Neural cell (in vitro differentiated cells): ENCODE results near the gene SLC17A9. TPM values are rescaled to one million over a fixed set of nuclear protein-coding genes. Genes with fewer than 3 reads are reported as not detected.

Experiments used
- H2AFZ ChIP-seq: fragments of 200-600, 300-800 bp; sonication (generic), shearing (Covaris generic); 2 replicates; pipeline ENCODE4 v1.6.0; 2014; ENCODE audit warnings: low read depth, mild to moderate bottlenecking, antibody characterized with exemption, low read length, moderate library complexity
- H3F3A ChIP-seq: fragments of 200-600 bp; shearing (Covaris generic); 2 replicates; pipeline ENCODE4 v1.6.1; 2016; ENCODE audit warnings: mild to moderate bottlenecking, moderate library complexity, mixed read lengths, antibody characterized with exemption, low read length; ENCODE audit not compliant: insufficient read depth, poor library complexity, severe bottlenecking
- H3K27ac ChIP-seq: fragments of 200-600, 300-800 bp; sonication (generic), shearing (Covaris generic); 2 replicates; pipeline ENCODE4 v1.5.1; 2014; ENCODE audit warnings: mild to moderate bottlenecking, low read length, moderate library complexity
- H3K27me3 ChIP-seq: fragments of 300-800, 200-600 bp; sonication (generic), shearing (Covaris generic); 2 replicates; pipeline ENCODE4 v1.6.0; 2014; ENCODE audit warnings: mild to moderate bottlenecking, low read depth, low read length, moderate library complexity; ENCODE audit not compliant: insufficient read depth
- H3K36me3 ChIP-seq: fragments of 300-800, 200-600 bp; sonication (generic), shearing (Covaris generic); 2 replicates; pipeline ENCODE4 v1.5.1; 2014; ENCODE audit warnings: mild to moderate bottlenecking, antibody characterized with exemption, low read length, moderate library complexity; ENCODE audit not compliant: insufficient read depth
- H3K4me2 ChIP-seq: fragments of 300-800, 200-600 bp; sonication (generic), shearing (Covaris generic); 2 replicates; pipeline ENCODE4 v1.6.0; 2014; ENCODE audit warnings: mild to moderate bottlenecking, low read length
- H3K4me3 ChIP-seq: fragments of 300-800, 200-600 bp; sonication (generic), shearing (Covaris generic); 2 replicates; pipeline ENCODE4 v1.5.1; 2014; ENCODE audit warnings: mild to moderate bottlenecking, low read length, moderate library complexity
- H3K79me2 ChIP-seq: fragments of 200-600 bp; shearing (Covaris generic); replicated peaks from 2 replicates; pipeline ENCODE4 v1.6.0; 2014; ENCODE audit warnings: mild to moderate bottlenecking, low read length, moderate library complexity; ENCODE audit not compliant: insufficient read depth
- H3K9ac ChIP-seq: fragments of 300-800, 200-600 bp; sonication (generic), shearing (Covaris generic); 2 replicates; pipeline ENCODE4 v1.6.1; 2016; ENCODE audit warnings: mild to moderate bottlenecking, low read length, mixed read lengths
- H3K9me2 ChIP-seq: fragments of 200-600 bp; shearing (Covaris generic); 2 replicates; pipeline ENCODE4 v1.6.1; 2016; ENCODE audit warnings: mild to moderate bottlenecking, low read length, mixed read lengths; ENCODE audit not compliant: insufficient read depth
- H3K9me3 ChIP-seq: fragments of 200-600, 300-800 bp; sonication (generic), shearing (Covaris generic); 2 replicates; pipeline ENCODE4 v1.6.1; 2016; ENCODE audit warnings: mild to moderate bottlenecking, mixed run types, low read length, moderate library complexity, mixed read lengths
- H4K20me1 ChIP-seq: fragments of 200-600 bp; shearing (Covaris generic); 2 replicates; pipeline ENCODE4 v1.6.1; 2016; ENCODE audit warnings: mild to moderate bottlenecking, mixed run types; ENCODE audit not compliant: insufficient read depth
- EP300 ChIP-seq: fragments of 450-650 bp; conservative IDR thresholded peaks from 2 replicates; pipeline ENCODE4 v1.6.1; 2014; ENCODE audit warnings: antibody characterized with exemption, mild to moderate bottlenecking, moderate library complexity; ENCODE audit not compliant: poor library complexity, severe bottlenecking
- EZH2 ChIP-seq: fragments of 200-600, 300-800 bp; shearing (Covaris generic), sonication (generic); IDR thresholded peaks from 2 replicates; pipeline ENCODE4 v1.6.1; 2014; ENCODE audit warnings: antibody characterized with exemption, low read length, borderline replicate concordance, mild to moderate bottlenecking; ENCODE audit not compliant: insufficient read depth, poor library complexity, severe bottlenecking
- MXI1 ChIP-seq: fragments of 450-650 bp; conservative IDR thresholded peaks from 2 replicates; pipeline ENCODE4 v1.6.1; 2014; ENCODE audit warnings: antibody characterized with exemption, mild to moderate bottlenecking; ENCODE audit not compliant: poor library complexity, severe bottlenecking
- POLR2AphosphoS5 ChIP-seq: IDR thresholded peaks from 2 replicates; pipeline ENCODE4 v1.6.1; 2012
- RAD21 ChIP-seq: fragments of 450-650 bp; conservative IDR thresholded peaks from 2 replicates; pipeline ENCODE4 v1.6.1; 2014; ENCODE audit warnings: antibody characterized with exemption, mild to moderate bottlenecking, moderate library complexity
- SMC3 ChIP-seq: fragments of 450-650 bp; conservative IDR thresholded peaks from 2 replicates; pipeline ENCODE4 v1.6.1; 2014; ENCODE audit warnings: antibody characterized with exemption, mild to moderate bottlenecking, moderate library complexity; ENCODE audit not compliant: poor library complexity
- TAF1 ChIP-seq: IDR thresholded peaks from 2 replicates; pipeline ENCODE4 v1.6.1; 2012; ENCODE audit warnings: low read depth
- polyA plus RNA-seq: library from polyadenylated mRNA; depleted of rRNA; stranded (reverse); fragments of >200 nt; gene quantifications from 2 replicates; pipeline ENCODE4 v1.2.3, GENCODE V29; 2014
- TF ChIP-seq, protein P1 (sequence below): fragments of 450-650 bp; IDR thresholded peaks from 2 replicates; pipeline ENCODE4 v1.5.1; 2014; ENCODE audit warnings: antibody characterized with exemption, mild to moderate bottlenecking, moderate library complexity; ENCODE audit not compliant: poor library complexity, severe bottlenecking
- TF ChIP-seq, protein P2 (sequence below): IDR thresholded peaks from 2 replicates; pipeline ENCODE4 v1.6.1; 2012; ENCODE audit warnings: borderline replicate concordance

The SLC17A9 gene
- polyA plus RNA-seq, 1 donor from 2014 or later, result not detected

DNA sequence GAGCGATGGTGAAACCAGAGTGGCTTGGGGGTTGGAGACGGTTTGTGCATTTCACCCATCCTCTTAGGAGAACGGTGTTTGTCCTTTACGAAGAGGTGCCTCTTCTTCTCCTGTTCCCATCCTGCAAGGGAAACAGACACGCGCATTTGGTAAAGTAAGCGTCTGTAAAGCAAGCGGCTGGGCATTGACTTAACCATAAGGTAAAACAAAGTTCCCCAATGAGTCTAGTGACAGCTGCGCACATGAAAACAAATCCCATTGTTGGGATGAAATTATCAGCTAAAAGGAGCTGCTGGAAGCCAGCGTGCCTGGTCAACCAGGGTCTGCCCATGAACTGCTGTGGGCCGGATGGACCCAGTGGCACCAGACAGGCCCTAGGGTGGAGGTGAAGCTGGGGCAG lies 48.4 kb downstream of the SLC17A9 start:
- Histone ChIP-seq H3K9ac (no peak overlapping the region), H4K20me1 (no peaks in the 10 kb centered on the region), H3K9me3 (no peaks in the 10 kb centered on the region), H3K4me3 (no peak overlapping the region), H3K79me2 (no peaks in the 10 kb centered on the region), H3K36me3 (no peaks in the 10 kb centered on the region), H2AFZ (no peak overlapping the region), H3K9me2 (no peaks in the 10 kb centered on the region), H3F3A (no peaks in the 10 kb centered on the region), H3K27me3 (peaks cover 50% of the 10 kb centered on the region), H3K27ac (no peak overlapping the region), H3K4me2 (no peak overlapping the region)
- TF ChIP-seq EP300 (no peak), POLR2AphosphoS5 (no peak), RAD21 (no peak)
- TF ChIP-seq, protein P1, sequence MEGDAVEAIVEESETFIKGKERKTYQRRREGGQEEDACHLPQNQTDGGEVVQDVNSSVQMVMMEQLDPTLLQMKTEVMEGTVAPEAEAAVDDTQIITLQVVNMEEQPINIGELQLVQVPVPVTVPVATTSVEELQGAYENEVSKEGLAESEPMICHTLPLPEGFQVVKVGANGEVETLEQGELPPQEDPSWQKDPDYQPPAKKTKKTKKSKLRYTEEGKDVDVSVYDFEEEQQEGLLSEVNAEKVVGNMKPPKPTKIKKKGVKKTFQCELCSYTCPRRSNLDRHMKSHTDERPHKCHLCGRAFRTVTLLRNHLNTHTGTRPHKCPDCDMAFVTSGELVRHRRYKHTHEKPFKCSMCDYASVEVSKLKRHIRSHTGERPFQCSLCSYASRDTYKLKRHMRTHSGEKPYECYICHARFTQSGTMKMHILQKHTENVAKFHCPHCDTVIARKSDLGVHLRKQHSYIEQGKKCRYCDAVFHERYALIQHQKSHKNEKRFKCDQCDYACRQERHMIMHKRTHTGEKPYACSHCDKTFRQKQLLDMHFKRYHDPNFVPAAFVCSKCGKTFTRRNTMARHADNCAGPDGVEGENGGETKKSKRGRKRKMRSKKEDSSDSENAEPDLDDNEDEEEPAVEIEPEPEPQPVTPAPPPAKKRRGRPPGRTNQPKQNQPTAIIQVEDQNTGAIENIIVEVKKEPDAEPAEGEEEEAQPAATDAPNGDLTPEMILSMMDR, result no peak
- TF ChIP-seq, protein P2, sequence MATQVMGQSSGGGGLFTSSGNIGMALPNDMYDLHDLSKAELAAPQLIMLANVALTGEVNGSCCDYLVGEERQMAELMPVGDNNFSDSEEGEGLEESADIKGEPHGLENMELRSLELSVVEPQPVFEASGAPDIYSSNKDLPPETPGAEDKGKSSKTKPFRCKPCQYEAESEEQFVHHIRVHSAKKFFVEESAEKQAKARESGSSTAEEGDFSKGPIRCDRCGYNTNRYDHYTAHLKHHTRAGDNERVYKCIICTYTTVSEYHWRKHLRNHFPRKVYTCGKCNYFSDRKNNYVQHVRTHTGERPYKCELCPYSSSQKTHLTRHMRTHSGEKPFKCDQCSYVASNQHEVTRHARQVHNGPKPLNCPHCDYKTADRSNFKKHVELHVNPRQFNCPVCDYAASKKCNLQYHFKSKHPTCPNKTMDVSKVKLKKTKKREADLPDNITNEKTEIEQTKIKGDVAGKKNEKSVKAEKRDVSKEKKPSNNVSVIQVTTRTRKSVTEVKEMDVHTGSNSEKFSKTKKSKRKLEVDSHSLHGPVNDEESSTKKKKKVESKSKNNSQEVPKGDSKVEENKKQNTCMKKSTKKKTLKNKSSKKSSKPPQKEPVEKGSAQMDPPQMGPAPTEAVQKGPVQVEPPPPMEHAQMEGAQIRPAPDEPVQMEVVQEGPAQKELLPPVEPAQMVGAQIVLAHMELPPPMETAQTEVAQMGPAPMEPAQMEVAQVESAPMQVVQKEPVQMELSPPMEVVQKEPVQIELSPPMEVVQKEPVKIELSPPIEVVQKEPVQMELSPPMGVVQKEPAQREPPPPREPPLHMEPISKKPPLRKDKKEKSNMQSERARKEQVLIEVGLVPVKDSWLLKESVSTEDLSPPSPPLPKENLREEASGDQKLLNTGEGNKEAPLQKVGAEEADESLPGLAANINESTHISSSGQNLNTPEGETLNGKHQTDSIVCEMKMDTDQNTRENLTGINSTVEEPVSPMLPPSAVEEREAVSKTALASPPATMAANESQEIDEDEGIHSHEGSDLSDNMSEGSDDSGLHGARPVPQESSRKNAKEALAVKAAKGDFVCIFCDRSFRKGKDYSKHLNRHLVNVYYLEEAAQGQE, result no peak

DNA sequence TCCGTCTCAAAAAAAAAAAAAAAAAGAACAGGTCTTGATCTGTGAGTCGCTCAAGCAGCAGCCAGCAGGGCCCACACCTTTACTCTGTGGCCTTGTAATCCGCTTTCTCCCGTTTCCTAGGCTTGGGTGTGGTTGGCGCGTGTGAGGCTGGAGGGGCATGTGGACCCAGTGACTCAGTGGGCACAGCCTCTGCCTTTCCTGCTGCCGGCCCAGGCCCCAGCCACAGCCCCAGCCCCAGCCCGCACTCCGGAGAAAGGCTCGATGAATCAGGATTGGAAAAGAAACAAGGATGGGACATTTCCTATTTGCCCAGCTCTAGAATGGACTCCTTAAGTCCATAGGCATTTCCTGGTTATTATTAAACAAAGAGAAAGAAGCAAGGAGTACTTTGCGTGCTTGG lies 50.0 kb downstream of the SLC17A9 start:
- Histone ChIP-seq H3K4me2 (no peak overlapping the region), H3K9ac (no peak overlapping the region), H3K79me2 (no peaks in the 10 kb centered on the region), H3K27me3 (peaks cover 64% of the 10 kb centered on the region), H3K4me3 (no peak overlapping the region), H2AFZ (no peak overlapping the region), H3K9me2 (no peaks in the 10 kb centered on the region), H3K36me3 (no peaks in the 10 kb centered on the region), H3F3A (no peaks in the 10 kb centered on the region), H4K20me1 (no peaks in the 10 kb centered on the region), H3K9me3 (no peaks in the 10 kb centered on the region), H3K27ac (no peak overlapping the region)
- TF ChIP-seq RAD21 (no peak), SMC3 (no peak), EP300 (no peak), POLR2AphosphoS5 (no peak), MXI1 (no peak), TAF1 (no peak), EZH2 (no peak)
- TF ChIP-seq, protein P2, result no peak
- TF ChIP-seq, protein P1, result no peak
